Gastrocnemius medialis (tissue), 4 donors: ENCODE measurements around the gene NAPEPLD.

Experiments
- CTCF ChIP-seq, 5 experiments: fragments of 450-650 bp in 3 of 5; fragments of 200-600 bp in 2 of 5; sonication (generic) in 2 of 5; IDR thresholded peaks in 4 of 5; conservative IDR thresholded peaks in 1 of 5; 1 replicate in 4 of 5; 2 replicates in 1 of 5; pipeline ENCODE4 v1.5.1; 2016 to 2019; ENCODE audit warnings: antibody characterized with exemption in 5 of 5, mild to moderate bottlenecking in 3 of 5, moderate library complexity in 3 of 5
- POLR2A ChIP-seq, 2 donors: fragments of 450-650 bp; IDR thresholded peaks; one replicate each; pipeline ENCODE4 v1.6.1; 2017; ENCODE audit warnings: antibody characterized with exemption in 2 of 2, mild to moderate bottlenecking in 2 of 2, moderate library complexity in 2 of 2

- TF ChIP-seq POLR2A (IDR thresholded peaks at IDR 0.05) (no peak), CTCF (IDR thresholded peaks at IDR 0.05 in 4 of 5, conservative IDR thresholded peaks at IDR 0.05 in 1 of 5) (peak in 2 of 5 experiments; percentile 26 to 47)
Observed at GRCh38 chr7:103065667-103066066, 83.2 kb downstream of the NAPEPLD start.
